HG02981 (cell line): ENCODE results near the gene ALPK3.
A peak's percentile ranks its signal among the peaks of the same experiment; 100 is the strongest.

Experiments
- ATAC-seq: cut with Tn5 transposase; IDR thresholded peaks from one replicate; pipeline ENCODE4 v1.9.1; 2021; ENCODE audit warnings: mild to moderate bottlenecking, moderate library complexity; ENCODE audit not compliant: unreplicated experiment

Gene ALPK3

GRCh38 chr15:84914909-84915605 is 97.9 kb downstream of the ALPK3 start:
- ATAC-seq = peak; percentile 90

GRCh38 chr15:84915606-84915958 is 98.4 kb downstream of the ALPK3 start:
- no peak for ATAC-seq

GRCh38 chr15:84917452-84917851 is 100.3 kb downstream of the ALPK3 start:
- no peak for ATAC-seq

- no peak for ATAC-seq
Measured at GRCh38 chr15:84919106-84919667, 102.0 kb downstream of the ALPK3 start.

- ATAC-seq = no peak
Measured at GRCh38 chr15:84921121-84921520, 104.0 kb downstream of the ALPK3 start.

- no peak for ATAC-seq
Measured at GRCh38 chr15:84922530-84922929, 105.4 kb downstream of the ALPK3 start.
